SJSA1 (cell line): Measurements from ENCODE around the gene MYH2. TPM values are rescaled to one million over a fixed set of nuclear protein-coding genes. Genes with fewer than 3 reads are reported as not detected.
"Not testable (repeated sequence)": the region's sequence is repeated elsewhere in the genome, so short reads cannot be mapped to it uniquely, and the experiment has no call there.

ENCODE experiments used
- DNase-seq, 2 experiments: peaks; one replicate each; pipeline ENCODE4 v3.0.0-alpha.2; 2015 to 2020; ENCODE audit warnings: low spot score in 2 of 2, low read depth in 1 of 2
- H3K27ac ChIP-seq: fragments of 250-450 bp; sonication (Bioruptor Pico); 2 replicates; pipeline ENCODE4 v1.5.1; 2020; ENCODE audit warnings: mild to moderate bottlenecking, moderate library complexity
- H3K27me3 ChIP-seq: fragments of 250-450 bp; sonication (Bioruptor Pico); replicated peaks from 2 replicates; pipeline ENCODE4 v1.5.1; 2020; ENCODE audit warnings: mild to moderate bottlenecking, moderate library complexity
- H3K36me3 ChIP-seq: fragments of 250-450 bp; sonication (Bioruptor Pico); 2 replicates; pipeline ENCODE4 v1.5.1; 2020; ENCODE audit warnings: mild to moderate bottlenecking
- H3K4me1 ChIP-seq: fragments of 250-450 bp; sonication (Bioruptor Pico); replicated peaks from 2 replicates; pipeline ENCODE4 v1.6.1; 2021; ENCODE audit warnings: mild to moderate bottlenecking
- H3K4me3 ChIP-seq: fragments of 250-450 bp; sonication (Bioruptor Pico); 2 replicates; pipeline ENCODE4 v1.5.1; 2020; ENCODE audit warnings: mild to moderate bottlenecking
- H3K9me3 ChIP-seq: fragments of 250-450 bp; sonication (Bioruptor Pico); replicated peaks from 2 replicates; pipeline ENCODE4 v1.5.1; 2020; ENCODE audit warnings: mild to moderate bottlenecking
- total RNA-seq: library from RNA; depleted of rRNA; stranded (reverse); fragments of >200 nt; shearing (Covaris generic); gene quantifications from 2 replicates; pipeline ENCODE4 v1.2.3, GENCODE V29; 2014

MYH2 gene
- total RNA-seq, 1 experiment from 2014 or later, result not detected

DNA sequence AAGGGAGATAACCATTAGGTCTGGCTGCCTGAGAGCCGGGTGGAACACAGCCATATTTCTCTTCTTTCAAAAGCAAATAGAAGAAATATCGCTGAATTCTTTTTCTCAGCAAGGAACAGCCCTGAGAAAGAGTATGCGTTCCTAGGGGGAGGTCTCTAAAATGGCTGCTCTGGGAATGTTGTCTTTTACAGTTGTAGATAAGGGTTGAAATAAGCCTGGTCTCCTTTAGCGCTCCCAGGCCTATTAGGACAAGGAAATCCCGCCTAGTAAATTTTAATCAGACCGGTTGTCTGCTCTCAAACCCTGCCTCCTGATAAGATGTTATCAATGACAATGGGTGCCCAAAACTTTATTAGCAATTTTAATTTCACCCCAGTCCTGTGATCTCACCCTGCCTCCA lies 8.3 kb downstream of the MYH2 start:
- not testable (repeated sequence) for H3K36me3 ChIP-seq, H3K4me3 ChIP-seq, H3K9me3 ChIP-seq, H3K27ac ChIP-seq, H3K4me1 ChIP-seq, DNase-seq, H3K27me3 ChIP-seq

DNA sequence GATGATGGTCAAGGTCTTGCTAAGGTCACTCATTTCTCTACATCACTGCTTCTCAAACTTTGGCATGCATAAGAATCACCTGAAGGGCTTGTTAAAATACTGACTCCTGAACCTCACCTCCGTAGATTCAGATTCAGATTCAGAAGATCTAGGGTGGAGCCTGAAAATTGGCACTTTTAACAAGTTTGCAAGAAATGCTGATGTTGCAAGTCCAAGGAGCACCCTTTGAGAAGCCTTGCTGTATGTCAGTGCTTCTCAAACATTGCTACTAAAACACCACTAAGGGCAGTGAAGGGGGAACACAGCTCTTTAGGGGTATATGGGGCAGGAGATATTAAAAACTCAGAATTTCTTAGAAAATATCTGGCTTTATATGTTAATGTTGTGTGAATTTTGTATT lies 17.4 kb downstream of the MYH2 start:
- H3K27ac ChIP-seq, result no peak overlapping the region
- no peaks in the 10 kb centered on the region for H3K4me1 ChIP-seq
- no peaks in the 10 kb centered on the region for H3K9me3 ChIP-seq
- no peaks in the 10 kb centered on the region for H3K36me3 ChIP-seq
- no peak for DNase-seq
- no peaks in the 10 kb centered on the region for H3K27me3 ChIP-seq
- H3K4me3 ChIP-seq, result no peak overlapping the region

DNA sequence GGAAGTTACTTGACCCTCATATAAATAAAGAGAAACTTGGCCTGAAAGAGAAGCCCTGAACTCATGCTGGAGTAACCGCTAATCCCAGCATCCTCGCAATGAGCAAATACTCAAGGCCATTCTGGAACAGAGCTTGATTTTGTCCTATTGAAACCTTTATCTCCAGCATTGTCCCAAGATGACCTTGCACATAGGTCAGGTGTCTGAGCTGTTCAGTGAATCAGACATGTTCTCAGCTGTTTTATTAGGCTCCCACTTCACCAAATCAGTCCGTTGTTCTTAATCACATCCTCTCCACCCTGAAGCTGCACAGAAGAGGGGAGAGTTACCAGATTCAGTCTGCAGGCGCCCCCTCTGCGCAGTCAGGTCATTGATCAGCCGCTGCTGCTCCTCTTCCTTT lies 22.0 kb downstream of the MYH2 start:
- no peak for DNase-seq
- Histone ChIP-seq H3K36me3 (no peaks in the 10 kb centered on the region), H3K9me3 (no peaks in the 10 kb centered on the region), H3K27me3 (no peaks in the 10 kb centered on the region), H3K4me3 (no peak overlapping the region), H3K4me1 (no peaks in the 10 kb centered on the region), H3K27ac (no peak overlapping the region)

DNA sequence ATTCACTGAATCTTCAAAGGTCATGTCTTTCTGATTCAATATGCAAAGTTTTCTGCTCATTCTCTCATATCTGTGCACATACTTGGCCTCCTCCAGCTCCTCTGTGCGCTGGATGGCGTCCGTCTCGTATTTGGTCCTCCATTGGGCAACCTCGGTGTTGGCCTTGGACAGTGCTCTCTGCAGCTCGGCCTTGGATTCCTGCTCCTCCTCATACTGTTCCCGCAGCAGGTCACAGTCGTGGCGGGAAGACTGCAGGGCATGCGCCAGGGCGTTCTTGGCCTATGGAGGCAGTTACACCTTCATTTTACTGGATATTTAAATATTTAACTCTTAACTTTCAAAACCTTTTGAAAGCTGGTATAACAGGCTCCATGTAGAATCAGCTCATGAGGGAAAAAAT lies 22.9 kb downstream of the MYH2 start:
- H3K4me3 ChIP-seq, result no peak overlapping the region
- no peaks in the 10 kb centered on the region for H3K4me1 ChIP-seq
- H3K27ac ChIP-seq, result no peak overlapping the region
- no peaks in the 10 kb centered on the region for H3K27me3 ChIP-seq
- H3K9me3 ChIP-seq, result no peaks in the 10 kb centered on the region
- no peak for DNase-seq
- H3K36me3 ChIP-seq, result no peaks in the 10 kb centered on the region

DNA sequence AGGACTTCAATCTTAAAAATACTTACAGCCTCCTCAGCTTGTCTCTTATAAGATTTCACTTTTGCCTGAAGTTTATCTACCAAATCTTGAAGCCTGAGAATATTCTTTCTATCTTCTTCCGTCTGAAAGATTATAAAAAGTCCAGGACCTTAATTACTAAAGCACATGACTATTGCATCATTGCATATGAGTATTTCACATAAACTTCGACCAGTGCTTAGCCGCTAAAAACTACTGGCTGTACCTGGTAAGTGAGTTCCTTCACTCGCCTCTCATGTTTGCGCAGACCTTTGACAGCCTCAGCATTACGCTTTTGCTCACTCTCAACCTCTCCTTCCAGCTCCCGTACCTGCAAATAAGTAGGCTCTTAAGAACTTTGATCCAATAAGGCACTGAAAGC lies 26.4 kb downstream of the MYH2 start:
- Histone ChIP-seq H3K4me3 (no peak overlapping the region), H3K27ac (no peak overlapping the region), H3K27me3 (no peaks in the 10 kb centered on the region), H3K36me3 (no peaks in the 10 kb centered on the region), H3K4me1 (no peaks in the 10 kb centered on the region), H3K9me3 (no peaks in the 10 kb centered on the region)
- DNase-seq, result no peak

DNA sequence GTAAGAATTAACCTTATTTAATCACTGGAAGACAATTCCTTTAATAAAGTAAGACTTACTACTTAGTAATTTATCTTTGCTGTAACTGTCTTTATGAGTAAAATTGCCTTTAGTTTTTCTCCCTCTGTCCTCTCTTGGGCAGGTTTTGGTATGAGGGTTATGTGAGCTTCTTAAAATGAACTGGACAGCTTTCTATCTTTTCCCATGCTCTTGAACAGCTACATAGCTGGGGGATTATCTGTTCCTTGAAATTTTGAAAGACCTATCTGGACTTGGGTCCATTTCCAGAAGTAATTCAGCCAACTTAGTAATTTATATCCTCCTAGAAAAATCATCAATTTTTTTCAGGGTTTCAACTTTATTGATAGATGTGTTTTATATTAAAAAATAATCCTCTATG lies 27.5 kb downstream of the MYH2 start:
- H3K9me3 ChIP-seq, result no peaks in the 10 kb centered on the region
- H3K27ac ChIP-seq, result no peak overlapping the region
- H3K4me1 ChIP-seq, result no peaks in the 10 kb centered on the region
- DNase-seq, result no peak
- no peaks in the 10 kb centered on the region for H3K36me3 ChIP-seq
- no peak overlapping the region for H3K4me3 ChIP-seq
- no peaks in the 10 kb centered on the region for H3K27me3 ChIP-seq

DNA sequence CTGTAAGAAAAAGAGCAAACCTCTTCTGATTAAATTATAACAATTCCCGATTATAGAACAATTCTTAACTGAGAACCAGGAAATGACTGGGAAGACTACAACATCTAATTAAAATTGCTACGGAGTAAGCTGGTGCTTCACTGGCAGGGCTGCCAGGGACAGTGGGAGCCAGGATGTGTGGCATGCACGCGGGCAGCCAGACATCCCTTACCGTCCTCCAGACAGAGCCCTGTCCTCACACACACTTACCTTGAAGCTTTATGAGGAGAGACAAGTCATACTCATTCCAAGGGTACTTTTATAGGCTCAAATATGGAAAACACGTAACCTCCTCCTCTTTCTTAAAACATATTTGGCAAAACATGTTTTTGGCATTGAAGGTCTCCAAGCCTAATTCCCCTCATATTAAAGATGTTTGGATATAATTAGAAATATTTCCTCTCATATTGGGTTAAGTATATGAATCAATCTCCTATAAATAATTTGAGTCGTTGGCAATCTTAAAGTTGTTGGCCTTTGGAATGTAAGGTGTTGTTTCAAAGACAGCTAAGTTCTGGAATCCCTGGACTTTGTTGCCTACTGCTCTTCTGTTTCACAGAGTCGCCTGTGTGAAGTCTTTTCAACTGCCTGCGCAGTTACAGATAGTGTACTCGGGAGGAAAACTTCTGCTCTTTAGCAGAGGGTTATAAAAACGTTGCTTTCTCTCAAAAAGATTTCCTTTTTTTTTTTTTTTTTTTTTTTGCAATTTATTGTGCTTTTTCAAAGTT lies 31.0 kb downstream of the MYH2 start, which contains the start of gene MYH1:
Gene MYH1, minus strand, starts transcription at position 272 of the 767 bp plus-strand sequence. CDS start 1,900 bp downstream, outside the sequence.
- H3K27ac ChIP-seq, result no peak within 1 kb of the TSS
- no peak within 1 kb of the TSS for H3K4me3 ChIP-seq
- no peaks in the 10 kb centered on the region for H3K36me3 ChIP-seq
- no peaks in the 10 kb centered on the region for H3K27me3 ChIP-seq
- no peak for DNase-seq
- H3K4me1 ChIP-seq, result no peaks in the 10 kb centered on the region
- no peaks in the 10 kb centered on the region for H3K9me3 ChIP-seq

DNA sequence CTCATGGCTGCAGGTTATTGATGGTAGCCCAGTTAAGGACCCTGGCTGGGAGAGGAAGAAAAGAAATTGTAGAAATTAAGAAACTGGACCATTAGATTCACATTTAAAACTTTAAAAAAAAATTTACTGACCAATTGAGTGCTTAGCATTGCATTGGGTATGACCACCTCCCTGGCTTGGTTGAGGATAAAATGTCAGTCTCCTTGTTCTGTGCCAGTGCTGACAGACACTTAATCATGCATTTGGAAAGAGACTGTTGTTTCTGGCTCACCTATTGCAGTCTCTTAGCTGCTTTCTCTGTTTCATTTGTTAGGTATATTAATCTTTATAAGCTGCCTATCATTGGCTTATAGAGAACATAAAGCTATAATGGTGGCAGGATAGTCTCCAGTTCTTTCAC lies 32.8 kb downstream of the MYH2 start:
- no peak for DNase-seq
- H3K4me1 ChIP-seq, result no peaks in the 10 kb centered on the region
- H3K27ac ChIP-seq, result no peak overlapping the region
- H3K9me3 ChIP-seq, result no peaks in the 10 kb centered on the region
- H3K4me3 ChIP-seq, result no peak overlapping the region
- H3K27me3 ChIP-seq, result no peaks in the 10 kb centered on the region
- no peaks in the 10 kb centered on the region for H3K36me3 ChIP-seq

DNA sequence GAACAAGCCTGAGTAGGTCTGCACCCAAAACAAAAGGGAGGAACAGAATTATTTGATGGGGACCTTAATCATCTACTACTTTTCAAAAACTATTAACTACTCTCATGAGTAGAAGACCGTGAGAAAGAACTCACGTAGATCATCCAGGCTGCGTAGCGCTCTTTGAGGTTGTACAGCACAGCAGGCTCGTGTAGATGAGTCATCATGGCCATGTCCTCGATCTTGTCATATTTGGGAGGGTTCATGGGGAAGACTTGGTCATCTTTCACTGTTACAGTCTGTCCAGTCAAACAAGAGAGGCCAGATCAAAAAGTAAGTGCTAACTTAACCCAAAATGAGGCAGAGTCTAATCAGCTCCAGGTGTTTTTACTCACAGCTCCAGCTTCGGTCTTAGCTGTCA lies 33.4 kb downstream of the MYH2 start:
- H3K4me1 ChIP-seq, result no peaks in the 10 kb centered on the region
- no peak overlapping the region for H3K4me3 ChIP-seq
- H3K9me3 ChIP-seq, result no peaks in the 10 kb centered on the region
- no peak for DNase-seq
- no peak overlapping the region for H3K27ac ChIP-seq
- no peaks in the 10 kb centered on the region for H3K36me3 ChIP-seq
- H3K27me3 ChIP-seq, result no peaks in the 10 kb centered on the region

DNA sequence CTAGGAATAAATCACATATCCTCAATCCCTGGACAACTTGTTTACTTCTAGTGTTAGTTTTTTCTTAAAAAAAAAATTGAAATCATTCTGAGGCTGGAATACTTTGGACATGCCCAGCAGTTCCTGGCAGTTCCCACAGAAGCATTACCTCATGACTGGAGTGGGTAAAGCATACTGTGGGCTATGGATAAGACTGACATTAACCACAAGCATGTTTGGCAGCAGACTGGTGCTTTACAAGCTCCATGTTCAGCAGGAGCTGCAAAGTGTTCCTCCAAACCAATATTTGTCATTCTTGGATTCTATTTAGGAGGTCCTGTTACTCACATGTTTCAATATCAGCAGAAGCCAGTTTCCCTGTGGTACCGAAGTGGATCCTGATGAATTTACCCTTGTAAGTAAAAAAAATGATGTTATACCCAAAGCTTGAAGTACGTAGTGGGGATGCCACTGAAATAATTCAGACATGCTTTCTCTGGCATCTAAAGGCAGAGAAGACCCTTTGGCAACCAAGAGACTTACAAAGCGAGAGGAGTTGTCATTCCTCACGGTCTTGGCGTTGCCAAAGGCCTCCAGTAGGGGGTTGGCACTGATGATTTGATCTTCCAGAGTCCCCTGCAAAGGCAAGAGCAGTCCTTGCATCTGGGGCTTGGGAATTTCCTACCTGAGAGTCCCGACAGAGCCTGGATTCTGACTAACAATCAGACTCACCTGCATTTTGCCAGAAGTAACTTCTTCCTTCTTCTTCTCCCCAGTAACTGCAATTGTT lies 36.0 kb downstream of the MYH2 start:
- Histone ChIP-seq H3K27ac (no peak overlapping the region), H3K27me3 (no peaks in the 10 kb centered on the region), H3K4me3 (no peak overlapping the region), H3K9me3 (no peaks in the 10 kb centered on the region), H3K36me3 (no peaks in the 10 kb centered on the region), H3K4me1 (no peaks in the 10 kb centered on the region)
- no peak for DNase-seq

DNA sequence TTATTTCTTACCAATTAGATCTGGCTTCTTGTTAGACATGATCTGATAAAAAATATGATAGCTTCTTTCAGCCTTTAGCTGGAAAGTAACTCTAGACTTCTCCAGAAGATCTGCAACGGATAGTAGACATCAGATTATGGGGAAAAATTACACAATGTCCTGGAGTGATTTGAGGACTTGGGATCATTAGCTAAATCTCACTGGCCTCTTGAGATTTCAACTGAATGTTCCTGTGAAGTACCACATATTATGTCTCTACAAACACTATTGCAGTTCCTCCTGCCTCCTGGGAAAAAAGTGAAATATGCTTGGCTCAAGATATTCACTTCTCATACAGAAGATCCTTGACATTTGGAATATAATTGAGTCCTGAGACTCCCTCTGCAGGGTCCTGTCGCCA lies 36.6 kb downstream of the MYH2 start:
- Histone ChIP-seq H3K27me3 (no peaks in the 10 kb centered on the region), H3K36me3 (no peaks in the 10 kb centered on the region), H3K9me3 (no peaks in the 10 kb centered on the region), H3K4me1 (no peaks in the 10 kb centered on the region), H3K4me3 (no peak overlapping the region), H3K27ac (no peak overlapping the region)
- no peak for DNase-seq

DNA sequence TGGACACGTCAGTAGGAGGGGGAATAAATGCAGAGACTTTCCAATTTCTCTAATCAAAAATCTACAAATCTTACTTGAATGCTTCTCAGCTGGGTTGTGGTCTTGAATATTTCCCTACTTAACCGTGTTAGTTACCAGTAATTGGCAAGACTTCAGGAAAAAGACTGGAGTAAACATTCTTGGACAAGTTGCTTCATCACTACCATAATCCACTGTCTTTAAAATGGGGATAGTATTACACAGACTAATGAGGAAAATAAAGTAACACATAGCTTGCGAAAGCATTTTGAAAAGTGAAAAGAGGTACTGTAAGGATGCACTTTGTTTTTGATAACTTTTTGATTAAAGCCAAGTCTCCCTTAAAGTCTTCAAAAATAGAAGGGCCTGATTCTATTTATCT lies 49.5 kb downstream of the MYH2 start:
- Histone ChIP-seq H3K27ac (no peak overlapping the region), H3K9me3 (no peaks in the 10 kb centered on the region), H3K27me3 (no peaks in the 10 kb centered on the region), H3K4me1 (no peaks in the 10 kb centered on the region), H3K4me3 (no peak overlapping the region), H3K36me3 (no peaks in the 10 kb centered on the region)
- no peak for DNase-seq

DNA sequence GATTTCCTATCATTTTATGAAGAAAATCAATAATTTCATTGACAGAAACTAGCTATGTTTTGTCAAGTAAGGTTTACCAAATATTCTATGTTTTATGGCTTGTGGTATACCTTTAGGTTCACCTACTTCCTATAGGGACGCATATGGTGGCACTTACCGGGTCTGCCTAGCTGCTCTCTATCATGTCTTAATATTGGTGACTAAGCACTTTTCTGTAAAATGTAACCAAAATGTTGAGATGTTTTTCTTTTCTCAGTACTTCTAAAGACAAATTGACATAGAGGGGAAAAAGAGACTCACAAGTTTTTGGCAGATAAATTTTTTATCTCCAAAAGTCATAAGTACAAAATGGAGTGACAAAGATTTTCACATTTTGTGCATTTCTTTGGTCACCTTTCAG lies 57.5 kb downstream of the MYH2 start:
- Histone ChIP-seq H3K36me3 (no peaks in the 10 kb centered on the region), H3K4me1 (no peaks in the 10 kb centered on the region), H3K9me3 (no peaks in the 10 kb centered on the region), H3K27ac (no peak overlapping the region), H3K4me3 (no peak overlapping the region), H3K27me3 (no peaks in the 10 kb centered on the region)
- no peak for DNase-seq

DNA sequence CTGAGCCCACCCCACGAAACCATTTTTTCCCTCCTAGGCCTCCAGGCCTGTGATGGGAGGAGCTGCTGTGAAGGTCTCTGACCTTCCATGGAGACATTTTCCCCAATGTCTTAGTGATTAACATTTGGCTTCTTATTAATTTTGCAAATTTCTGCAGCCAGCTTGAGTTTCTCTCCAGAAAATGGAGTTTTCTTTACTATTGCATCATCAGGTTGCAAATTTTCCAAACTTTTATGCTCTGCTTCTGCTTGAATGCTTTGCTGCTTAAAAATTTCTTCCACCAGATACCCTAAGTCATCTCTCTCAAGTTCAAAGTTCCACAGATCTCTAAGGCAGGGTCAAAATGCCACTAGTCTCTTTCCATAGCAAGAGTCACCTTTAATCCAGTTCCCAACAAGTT lies 67.2 kb downstream of the MYH2 start:
- no peak for DNase-seq
- Histone ChIP-seq H3K4me1 (no peaks in the 10 kb centered on the region), H3K27me3 (no peaks in the 10 kb centered on the region), H3K9me3 (no peaks in the 10 kb centered on the region), H3K4me3 (no peak overlapping the region), H3K27ac (no peak overlapping the region), H3K36me3 (no peaks in the 10 kb centered on the region)
